Mucosa of descending colon (tissue), 3 donors: ENCODE results near the gene TREX2. TPM values are rescaled to one million over a fixed set of nuclear protein-coding genes. Genes with fewer than 3 reads are reported as not detected.

Experiments
- ATAC-seq: fragments of 200-7000 bp; cut with Tn5 transposase; one replicate; pipeline ENCODE4 v1.9.1; 2020; ENCODE audit warnings: mild to moderate bottlenecking, moderate library complexity
- DNase-seq, 3 donors: peaks; one replicate each; pipeline ENCODE4 v3.0.0-alpha.2; 2020
- H3K36me3 ChIP-seq: fragments of 200-600 bp; one replicate; pipeline ENCODE4 v1.8.0; 2021; ENCODE audit warnings: low read depth, mild to moderate bottlenecking
- H3K4me1 ChIP-seq: fragments of 200-600 bp; one replicate; pipeline ENCODE4 v1.8.0; 2021; ENCODE audit warnings: low read depth, mild to moderate bottlenecking
- H3K4me3 ChIP-seq: fragments of 200-600 bp; one replicate; pipeline ENCODE4 v1.8.0; 2021; ENCODE audit warnings: mild to moderate bottlenecking
- H3K9me3 ChIP-seq: fragments of 200-600 bp; one replicate; pipeline ENCODE4 v1.8.0; 2021; ENCODE audit warnings: mild to moderate bottlenecking
- CTCF ChIP-seq: fragments of 200-600 bp; IDR thresholded peaks from one replicate; pipeline ENCODE4 v1.8.0; 2022; ENCODE audit warnings: antibody characterized with exemption, mild to moderate bottlenecking
- intact Hi-C, 2 donors: fragments of 100-400 bp; cut with DNase I in 1 of 2; cut with micrococcal nuclease in 1 of 2; formaldehyde crosslinking; loops; one replicate each; pipeline versions ENCODE4 v1.11.0 to v1.11.1; 2022; cut with DNase I, micrococcal nuclease
- total RNA-seq, 3 donors: library from RNA; stranded (reverse); fragmentation: NEBNext Ultra II Directional in 2 of 3; extraction: Animal tissue kit (Norgen Biotek cat#: 25700) in 2 of 3; gene quantifications; one replicate each; pipeline versions ENCODE4 v1.2.1 to v1.2.4, GENCODE V29; 2021 to 2023
- donor health status: DM: no; HTN: no; CAD: no; lungs with moderate emphysema.
- donor health status: DM: no; HTN: no; CAD: no.
- donor health status: DM: no; HTN: yes; CAD: no.

TREX2 gene
- total RNA-seq, 3 donors from 2014 or later = 0.55 to 1.2 (median 0.63) TPM

GRCh38 chrX:153478746-153479145, 32.9 kb upstream of the TREX2 start:
- H3K4me1 ChIP-seq = no peaks in the 10 kb centered on the region
- intact Hi-C loops = no loop called here
- H3K36me3 ChIP-seq = no peaks in the 10 kb centered on the region
- no peak overlapping the region for H3K4me3 ChIP-seq
- TF ChIP-seq CTCF = no peak
- ATAC-seq (no peak), DNase-seq (no peak)
- no peaks in the 10 kb centered on the region for H3K9me3 ChIP-seq

- Histone ChIP-seq H3K9me3 (no peaks in the 10 kb centered on the region), H3K4me1 (no peaks in the 10 kb centered on the region), H3K4me3 (no peak overlapping the region), H3K36me3 (no peaks in the 10 kb centered on the region)
- ATAC-seq (no peak), DNase-seq (no peak)
- intact Hi-C loops = no loop called here
- TF ChIP-seq CTCF = no peak
Measured at GRCh38 chrX:153477901-153478300, 32.0 kb upstream of the TREX2 start.

GRCh38 chrX:153477364-153477857, 31.6 kb upstream of the TREX2 start:
- Histone ChIP-seq H3K4me1 (no peaks in the 10 kb centered on the region), H3K9me3 (no peaks in the 10 kb centered on the region), H3K4me3 (no peak overlapping the region), H3K36me3 (no peaks in the 10 kb centered on the region)
- no peak for ATAC-seq
- intact Hi-C loops = no loop called here
- TF ChIP-seq CTCF = no peak
- no peak for DNase-seq

GRCh38 chrX:153476666-153477363, 31.0 kb upstream of the TREX2 start:
- Histone ChIP-seq H3K4me1 (no peaks in the 10 kb centered on the region), H3K9me3 (no peaks in the 10 kb centered on the region), H3K4me3 (no peak overlapping the region), H3K36me3 (no peaks in the 10 kb centered on the region)
- intact Hi-C loops = no loop called here
- no peak for TF ChIP-seq CTCF
- no peak for ATAC-seq
- no peak for DNase-seq

GRCh38 chrX:153475751-153476281, 30.0 kb upstream of the TREX2 start:
- DNase-seq (no peak), ATAC-seq (no peak)
- Histone ChIP-seq H3K4me1 (no peaks in the 10 kb centered on the region), H3K36me3 (no peaks in the 10 kb centered on the region), H3K4me3 (no peak overlapping the region), H3K9me3 (no peaks in the 10 kb centered on the region)
- no peak for TF ChIP-seq CTCF
- intact Hi-C loops = no loop called here
